BLaER1 (cell line): ENCODE measurements around the gene DNAJC16.

Source experiments
- H3K27ac ChIP-seq: shearing (Covaris generic); formaldehyde crosslinking; 2 replicates; pipeline ENCODE4 v1.8.1; 2022
- H3K27me3 ChIP-seq: shearing (Covaris generic); formaldehyde crosslinking; 2 replicates; pipeline ENCODE4 v1.8.1; 2022
- H3K36me3 ChIP-seq: shearing (Covaris generic); formaldehyde crosslinking; 2 replicates; pipeline ENCODE4 v1.8.1; 2022
- H3K4me1 ChIP-seq: shearing (Covaris generic); formaldehyde crosslinking; 2 replicates; pipeline ENCODE4 v1.8.1; 2022
- H3K4me2 ChIP-seq: shearing (Covaris generic); formaldehyde crosslinking; 2 replicates; pipeline ENCODE4 v1.8.1; 2022
- H3K4me3 ChIP-seq: shearing (Covaris generic); formaldehyde crosslinking; 2 replicates; pipeline ENCODE4 v1.8.1; 2022
- H3K9ac ChIP-seq: shearing (Covaris generic); formaldehyde crosslinking; 2 replicates; pipeline ENCODE4 v1.8.1; 2022
- H3K9me3 ChIP-seq: shearing (Covaris generic); formaldehyde crosslinking; 2 replicates; pipeline ENCODE4 v1.8.1; 2022
- H4K20me1 ChIP-seq: shearing (Covaris generic); formaldehyde crosslinking; 2 replicates; pipeline ENCODE4 v1.8.1; 2022
- Cebpa-rat ChIP-seq: shearing (Covaris generic); IDR thresholded peaks from 2 replicates; pipeline ENCODE4 v1.8.1; 2022

The DNAJC16 gene

DNA sequence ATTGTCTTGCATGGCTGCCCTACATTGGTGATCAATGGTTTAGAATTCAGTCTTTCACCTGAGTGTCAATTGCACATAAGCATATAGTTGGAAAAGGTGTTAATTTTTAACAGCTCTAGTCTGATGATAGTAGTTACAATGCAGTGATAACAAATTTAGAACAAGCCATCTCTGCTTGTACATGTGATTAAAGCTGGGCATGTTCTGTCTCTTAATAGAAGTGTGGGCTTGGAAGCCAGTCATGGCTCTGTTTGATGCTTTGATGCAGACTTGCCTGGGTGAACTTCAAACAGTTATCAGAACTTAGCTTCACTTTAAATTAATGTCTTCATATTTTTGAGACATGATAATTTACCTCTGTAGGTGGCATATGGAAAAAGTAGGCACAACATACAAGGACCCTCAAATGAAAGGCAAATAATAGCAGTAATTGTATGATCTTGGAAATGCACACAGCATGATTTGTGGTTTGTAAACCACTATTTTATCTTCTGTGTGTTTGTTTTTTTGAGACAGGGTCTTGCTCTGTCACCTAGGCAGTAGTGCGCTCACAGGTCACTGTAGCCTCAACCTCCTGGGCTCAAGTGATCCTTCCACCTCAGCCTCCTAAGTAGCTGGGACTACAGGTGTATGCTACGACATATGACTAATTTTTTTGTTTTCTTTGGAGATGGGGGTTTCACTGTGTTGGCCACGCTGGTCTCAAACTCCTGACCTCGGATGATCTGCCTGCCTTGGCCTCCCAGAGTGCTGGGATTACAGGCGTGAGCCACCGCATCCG, 94.4 kb downstream of the DNAJC16 start:
- H3K36me3 ChIP-seq, result peaks cover 9% of the 10 kb centered on the region; the same call in 1 of the 2 replicates
- H3K4me3 ChIP-seq, result no peak overlapping the region
- H3K4me1 ChIP-seq, result peaks cover 51% of the 10 kb centered on the region
- no peak overlapping the region for H3K9ac ChIP-seq
- TF ChIP-seq Cebpa-rat, result no peak
- H3K4me2 ChIP-seq, result peak overlapping the region; percentile 75
- H4K20me1 ChIP-seq, result peaks cover 66% of the 10 kb centered on the region
- no peaks in the 10 kb centered on the region for H3K27me3 ChIP-seq
- H3K27ac ChIP-seq, result no peak overlapping the region
- H3K9me3 ChIP-seq, result no peaks in the 10 kb centered on the region

DNA sequence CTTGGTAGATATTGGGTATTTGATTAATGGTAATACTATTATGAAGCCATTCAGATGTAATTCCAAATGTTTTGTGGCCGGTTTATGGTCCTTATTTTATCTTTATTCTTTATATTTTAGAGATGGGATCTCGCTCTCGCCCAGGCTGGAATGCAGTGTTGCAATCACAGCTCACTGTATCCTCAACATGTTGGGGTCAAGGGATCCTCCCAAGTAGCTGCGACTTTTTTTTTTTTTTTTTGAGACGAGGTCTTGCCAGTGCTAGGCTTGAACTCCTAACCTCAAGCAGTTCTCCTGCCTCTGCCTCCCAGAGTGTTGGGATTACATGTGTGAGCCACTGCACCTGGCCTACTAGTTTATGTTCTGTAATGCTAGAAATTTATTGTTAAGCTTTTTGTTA, 95.3 kb downstream of the DNAJC16 start:
- Histone ChIP-seq H3K27ac (no peak overlapping the region), H3K27me3 (no peaks in the 10 kb centered on the region), H3K4me2 (no peak overlapping the region), H3K9me3 (no peaks in the 10 kb centered on the region), H3K36me3 (peaks cover 18% of the 10 kb centered on the region), H3K4me3 (no peak overlapping the region), H4K20me1 (peaks cover 75% of the 10 kb centered on the region), H3K9ac (no peak overlapping the region), H3K4me1 (peaks cover 53% of the 10 kb centered on the region)
- TF ChIP-seq Cebpa-rat, result no peak

DNA sequence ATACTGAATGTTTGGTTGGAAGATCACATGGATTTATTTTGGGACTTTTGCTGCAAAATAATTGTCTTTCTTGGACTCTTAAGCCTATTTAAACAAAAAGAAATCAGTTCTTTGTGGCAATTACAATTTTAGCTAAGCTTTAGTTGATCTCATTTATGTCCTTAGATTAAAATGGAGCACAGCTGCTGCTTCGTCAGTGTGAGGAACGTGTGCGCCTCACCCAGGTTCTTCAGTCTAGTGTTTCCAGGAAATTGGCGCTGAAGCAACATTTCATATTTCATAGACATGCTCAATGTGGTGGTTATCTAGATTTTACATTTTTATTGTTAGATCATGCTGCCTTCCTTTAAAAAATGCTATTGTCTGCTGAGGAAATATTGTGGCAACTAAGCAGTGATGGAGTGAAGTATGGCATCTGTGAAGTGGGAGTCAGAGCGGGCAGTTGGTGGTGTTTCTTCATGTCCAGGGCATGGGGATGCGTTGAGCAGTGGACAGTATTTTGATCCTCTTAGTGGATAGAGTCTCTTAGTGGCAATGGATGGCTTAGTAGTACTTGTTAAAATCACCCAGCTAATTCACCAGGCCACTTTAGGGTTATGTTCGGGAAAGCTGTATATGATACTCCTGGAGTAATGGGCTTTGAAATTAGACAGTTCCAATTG, 96.2 kb downstream of the DNAJC16 start:
- no peak overlapping the region for H3K27ac ChIP-seq
- H3K4me1 ChIP-seq, result peaks cover 62% of the 10 kb centered on the region
- H3K36me3 ChIP-seq, result peaks cover 24% of the 10 kb centered on the region

DNA sequence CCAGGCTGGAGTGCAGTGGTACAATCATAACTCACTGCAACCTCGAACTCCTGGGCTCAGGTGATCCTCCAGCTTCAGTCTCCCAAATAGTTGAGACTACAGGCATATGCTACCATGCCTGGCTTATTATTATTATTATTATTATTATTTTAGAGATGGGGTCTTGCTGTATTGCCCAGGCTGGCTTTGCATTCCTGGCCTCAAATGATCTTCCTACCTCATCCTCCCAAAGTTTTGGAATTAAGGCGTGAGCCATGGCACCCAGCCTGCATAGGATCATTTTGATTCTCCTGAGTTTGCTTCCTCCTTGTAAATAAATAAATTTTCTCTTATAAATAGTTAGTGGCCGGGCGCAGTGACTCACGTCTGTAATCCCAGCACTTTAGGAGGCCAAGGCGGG, 96.8 kb downstream of the DNAJC16 start:
- no peak overlapping the region for H3K4me3 ChIP-seq
- 0 out of 2 replicates have a peak overlapping the region, but pooled peaks have one; percentile 25 for H3K4me2 ChIP-seq
- H3K9me3 ChIP-seq, result no peaks in the 10 kb centered on the region
- peaks cover 67% of the 10 kb centered on the region for H3K4me1 ChIP-seq
- H3K27ac ChIP-seq, result no peak overlapping the region
- no peak overlapping the region for H3K9ac ChIP-seq
- peaks cover 28% of the 10 kb centered on the region for H3K36me3 ChIP-seq
- TF ChIP-seq Cebpa-rat, result no peak
- peaks cover 89% of the 10 kb centered on the region for H4K20me1 ChIP-seq
- no peaks in the 10 kb centered on the region for H3K27me3 ChIP-seq

More for the DNA sequence above, 96.2 kb downstream of the DNAJC16 start:
- H3K27me3 ChIP-seq, result no peaks in the 10 kb centered on the region
- H3K4me2 ChIP-seq, result no peak overlapping the region
- H3K4me3 ChIP-seq, result no peak overlapping the region
- TF ChIP-seq Cebpa-rat, result no peak
- peaks cover 83% of the 10 kb centered on the region for H4K20me1 ChIP-seq
- no peak overlapping the region for H3K9ac ChIP-seq
- H3K9me3 ChIP-seq, result no peaks in the 10 kb centered on the region

DNA sequence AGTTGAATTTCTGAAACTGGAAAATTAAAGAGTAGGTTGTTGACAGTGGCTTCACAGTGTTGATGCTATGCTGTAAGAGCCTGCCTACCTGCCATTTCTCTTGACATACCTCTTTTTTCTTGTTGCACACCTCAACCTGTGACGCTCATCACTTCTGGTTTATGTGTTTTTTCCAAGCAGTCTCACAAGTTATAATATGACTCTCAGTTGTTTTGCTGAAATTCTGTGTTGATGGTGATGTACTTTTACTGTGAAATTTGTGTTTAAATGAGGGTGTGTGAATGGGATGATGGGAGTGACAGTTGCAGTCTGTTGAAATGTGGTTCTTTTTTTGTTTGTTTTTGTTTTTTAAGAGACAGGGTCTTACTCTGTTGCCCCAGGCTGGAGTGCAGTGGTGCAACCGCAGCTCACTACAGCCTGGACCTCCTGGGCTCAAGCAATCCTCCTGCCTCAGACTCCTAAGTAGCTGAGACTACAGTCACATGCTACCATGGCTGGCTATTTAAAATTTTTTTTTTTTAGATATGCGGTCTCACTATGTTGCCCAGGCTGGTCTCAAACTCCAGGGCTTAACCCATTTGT, 97.6 kb downstream of the DNAJC16 start:
- Histone ChIP-seq H4K20me1 (peaks cover 97% of the 10 kb centered on the region), H3K9ac (no peak overlapping the region), H3K9me3 (no peaks in the 10 kb centered on the region), H3K27ac (no peak overlapping the region), H3K36me3 (peaks cover 36% of the 10 kb centered on the region), H3K27me3 (no peaks in the 10 kb centered on the region), H3K4me1 (peaks cover 62% of the 10 kb centered on the region), H3K4me3 (no peak overlapping the region), H3K4me2 (peak overlapping the region; percentile 25; the same call in 1 of the 2 replicates)
- TF ChIP-seq Cebpa-rat, result no peak

DNA sequence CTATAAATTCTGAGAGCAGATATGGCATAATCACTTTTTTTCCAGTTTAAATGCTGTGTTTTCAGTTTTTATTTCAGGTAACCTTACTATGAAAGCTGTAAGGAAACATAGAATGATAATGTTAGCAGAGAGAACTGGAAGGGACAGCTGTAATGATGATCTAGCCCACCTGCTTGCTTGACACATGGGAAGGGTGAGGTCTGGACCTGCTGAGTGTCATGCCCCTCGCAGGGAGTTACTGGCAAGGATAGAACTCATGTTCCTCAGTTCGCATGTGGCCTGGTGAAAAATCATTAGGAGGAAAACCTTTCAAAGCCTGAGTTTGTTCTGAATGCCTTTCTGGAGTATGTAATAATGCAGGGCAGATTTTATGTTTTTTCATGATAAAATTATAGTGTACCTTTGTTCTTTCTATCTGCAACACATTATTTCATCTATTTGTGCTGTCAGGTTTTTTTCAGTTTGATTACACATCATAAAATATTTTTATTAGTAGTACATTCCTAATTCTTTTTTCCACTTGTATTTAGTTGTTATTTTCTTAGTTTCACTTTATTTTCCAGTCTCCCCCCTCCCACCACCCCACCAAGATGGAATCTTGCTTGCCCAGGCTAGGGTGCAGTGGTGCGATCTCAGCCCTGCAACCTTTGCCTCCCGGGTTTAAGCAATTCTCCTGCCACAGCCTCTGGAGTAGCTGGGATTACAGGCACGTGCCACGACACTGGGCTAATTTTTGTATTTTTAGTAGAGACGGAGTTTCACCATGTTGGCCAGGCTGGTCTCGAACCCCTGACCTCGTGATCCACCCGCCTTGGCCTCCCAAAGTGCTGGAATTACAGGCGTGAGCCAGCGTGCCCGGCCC, 98.6 kb downstream of the DNAJC16 start:
- Histone ChIP-seq H3K27ac (no peak overlapping the region), H3K9ac (no peak overlapping the region), H3K9me3 (no peaks in the 10 kb centered on the region), H3K4me1 (peaks cover 51% of the 10 kb centered on the region), H4K20me1 (peaks cover 97% of the 10 kb centered on the region), H3K27me3 (no peaks in the 10 kb centered on the region), H3K36me3 (peaks cover 47% of the 10 kb centered on the region), H3K4me2 (no peak overlapping the region), H3K4me3 (no peak overlapping the region)
- no peak for TF ChIP-seq Cebpa-rat
